Activated CD4-positive, alpha-beta T cell treated with anti-CD3 and anti-CD28 coated beads, Interleukin-2, amount 50 U/mL, for 48 hours (primary cell): ENCODE data around the gene NRAS.

Experiments
- DNase-seq, 2 experiments: peaks; one replicate each; pipeline ENCODE4 v3.0.0-alpha.2; 2020

Gene NRAS

GRCh38 chr1:114716304-114717170 is at the start of gene NRAS:
Gene NRAS, minus strand, starts transcription at chr1:114716771. Its CDS starts 611 bp downstream, at chr1:114716160.
- peak; percentile 94 to 96 for DNase-seq

- DNase-seq, result no peak
These were observed 48.1 kb upstream of the NRAS start for GRCh38 chr1:114764689-114765088.

- no peak for DNase-seq
These were observed 41.8 kb upstream of the NRAS start for GRCh38 chr1:114758256-114758832.

GRCh38 chr1:114757455-114758255 is 41.1 kb upstream of the NRAS start, which contains the start of gene CSDE1:
Gene CSDE1, minus strand, starts transcription at chr1:114757984. Its CDS starts 18,094 bp downstream, at chr1:114739890.
- DNase-seq, result peak; percentile 95 to 97

- DNase-seq, result peak in 1 of 2 experiments; percentile 20
These were observed 40.4 kb upstream of the NRAS start for GRCh38 chr1:114756949-114757454.

GRCh38 chr1:114756009-114756892 is 39.7 kb upstream of the NRAS start:
- no peak for DNase-seq

GRCh38 chr1:114755006-114755931 is 38.7 kb upstream of the NRAS start:
- no peak for DNase-seq

- peak; percentile 26 to 42 for DNase-seq
These were observed 37.1 kb upstream of the NRAS start for GRCh38 chr1:114753702-114754101.

GRCh38 chr1:114753143-114753542 is 36.6 kb upstream of the NRAS start:
- no peak for DNase-seq

GRCh38 chr1:114750780-114751179 is 34.2 kb upstream of the NRAS start:
- no peak for DNase-seq

- DNase-seq, result no peak
These were observed 33.3 kb upstream of the NRAS start for GRCh38 chr1:114749835-114750234.

- DNase-seq, result no peak
These were observed 30.0 kb upstream of the NRAS start for GRCh38 chr1:114746450-114747121.

- no peak for DNase-seq
These were observed 28.7 kb upstream of the NRAS start for GRCh38 chr1:114745291-114745690.

- no peak for DNase-seq
These were observed 25.6 kb upstream of the NRAS start for GRCh38 chr1:114741963-114742746.

GRCh38 chr1:114740331-114740730 is 23.8 kb upstream of the NRAS start:
- DNase-seq, result no peak

- no peak for DNase-seq
These were observed 20.8 kb upstream of the NRAS start for GRCh38 chr1:114737314-114737849.

- no peak for DNase-seq
These were observed 18.9 kb upstream of the NRAS start for GRCh38 chr1:114735479-114735878.

- no peak for DNase-seq
These were observed 13.2 kb upstream of the NRAS start for GRCh38 chr1:114729782-114730181.

- no peak for DNase-seq
These were observed 12.0 kb upstream of the NRAS start for GRCh38 chr1:114728553-114728952.
